B cell (primary cell): Measurements from ENCODE around the gene MAL. TPM values are rescaled to one million over a fixed set of nuclear protein-coding genes. Genes with fewer than 3 reads are reported as not detected.

Source experiments
- ATAC-seq: fragments of 200-7000 bp; cut with Tn5 transposase; one replicate; pipeline ENCODE4 v1.10.0; 2021; ENCODE audit warnings: low read depth, mild to moderate bottlenecking, moderate number of reproducible peaks, moderate library complexity
- CTCF ChIA-PET: fragments of 350-600 bp; sonication (Branson Sonifier 250); formaldehyde crosslinking; loops from one replicate; lab custom pipeline; 2021; ENCODE audit warnings: antibody characterized with exemption, inconsistent platforms; lab: Charles Lee
- POLR2A ChIA-PET: fragments of 350-600 bp; sonication (Branson Sonifier 250); formaldehyde crosslinking; loops from one replicate; lab custom pipeline; 2021; ENCODE audit warnings: antibody characterized with exemption; lab: Charles Lee
- DNase-seq: peaks from one replicate; pipeline ENCODE4 v3.0.0; 2013
- H2AFZ ChIP-seq: 2 replicates; pipeline ENCODE4 v1.6.1; 2012; ENCODE audit warnings: mild to moderate bottlenecking, low read depth, low read length; ENCODE audit not compliant: insufficient read depth, poor library complexity, severe bottlenecking
- H3K27ac ChIP-seq, 2 donors: 1 replicate in 1 of 2; 2 replicates in 1 of 2; pipeline ENCODE4 v1.5.1; 2012 to 2013; ENCODE audit warnings: low read length in 2 of 2, mild to moderate bottlenecking in 2 of 2, moderate library complexity in 1 of 2
- H3K27me3 ChIP-seq, 4 experiments: fragments of 200-600 bp in 1 of 4; sonication (generic) in 1 of 4; replicated peaks in 1 of 4; 1 replicate in 2 of 4; 2 replicates in 2 of 4; pipeline versions ENCODE4 v1.6.1 to v1.7.0; 2013 to 2016; ENCODE audit warnings: low read length in 3 of 4, mild to moderate bottlenecking in 2 of 4, mixed read lengths in 1 of 4, moderate library complexity in 1 of 4; ENCODE audit not compliant: insufficient read depth in 4 of 4, control insufficient read depth in 3 of 4; ENCODE audit errors: control extremely low read depth in 1 of 4
- H3K36me3 ChIP-seq, 2 experiments: replicated peaks in 1 of 2; 1 replicate in 1 of 2; 2 replicates in 1 of 2; pipeline versions ENCODE4 v1.6.1 to v1.7.1; 2013; ENCODE audit warnings: low read length in 1 of 2; ENCODE audit not compliant: insufficient read depth in 2 of 2, control insufficient read depth in 1 of 2; ENCODE audit errors: control extremely low read depth in 1 of 2, extremely low read depth in 1 of 2
- H3K4me1 ChIP-seq, 2 donors: fragments of 200-600 bp in 1 of 2; sonication (generic) in 1 of 2; 1 replicate in 1 of 2; 2 replicates in 1 of 2; pipeline versions ENCODE4 v1.5.1 to v1.6.1; 2013 to 2017; ENCODE audit warnings: low read length in 2 of 2; ENCODE audit not compliant: control insufficient read depth in 2 of 2, insufficient read depth in 2 of 2
- H3K4me2 ChIP-seq: replicated peaks from 2 replicates; pipeline ENCODE3; 2012; ENCODE audit warnings: mild to moderate bottlenecking, low read depth, low read length; ENCODE audit not compliant: poor library complexity, severe bottlenecking
- H3K4me3 ChIP-seq, 5 experiments: fragments of 200-600 bp in 1 of 5; sonication (generic) in 1 of 5; 1 replicate in 3 of 5; 2 replicates in 2 of 5; pipeline versions ENCODE4 v1.5.1 to v1.7.0; 2011 to 2016; ENCODE audit warnings: low read length in 4 of 5, mild to moderate bottlenecking in 4 of 5, low read depth in 2 of 5, control low read depth in 1 of 5, moderate library complexity in 1 of 5; ENCODE audit not compliant: insufficient read depth in 1 of 5; ENCODE audit errors: control extremely low read depth in 1 of 5, extremely low read depth in 1 of 5
- H3K79me2 ChIP-seq: fragments of 200-600 bp; sonication (generic); one replicate; pipeline ENCODE4 v1.6.0; 2016; ENCODE audit warnings: low read length; ENCODE audit not compliant: control insufficient read depth, insufficient read depth
- H3K9ac ChIP-seq: fragments of 200-600 bp; sonication (generic); 2 replicates; pipeline ENCODE4 v1.6.1; 2017; ENCODE audit warnings: mild to moderate bottlenecking, low read length, moderate library complexity
- H3K9me3 ChIP-seq, 3 donors: one replicate each; pipeline versions ENCODE4 v1.6.1 to v1.7.1; 2013; ENCODE audit warnings: low read length in 2 of 3; ENCODE audit not compliant: control insufficient read depth in 2 of 3, insufficient read depth in 1 of 3; ENCODE audit errors: control extremely low read depth in 1 of 3
- H4K20me1 ChIP-seq: 2 replicates; pipeline ENCODE4 v1.6.0; 2012; ENCODE audit warnings: mild to moderate bottlenecking, low read length; ENCODE audit not compliant: insufficient read depth, control insufficient read depth, poor library complexity, severe bottlenecking
- H3K27ac Mint-ChIP-seq: one replicate; pipeline ENCODE4 v1.8.0; 2021; ENCODE audit warnings: mixed read lengths
- H3K27me3 Mint-ChIP-seq: one replicate; pipeline ENCODE4 v1.8.0; 2021; ENCODE audit warnings: mixed read lengths
- H3K4me1 Mint-ChIP-seq: one replicate; pipeline ENCODE4 v1.8.0; 2021; ENCODE audit warnings: mixed read lengths
- H3K4me3 Mint-ChIP-seq: one replicate; pipeline ENCODE4 v1.8.0; 2021; ENCODE audit warnings: mixed read lengths
- H3K9me3 Mint-ChIP-seq: one replicate; pipeline ENCODE4 v1.8.0; 2022; ENCODE audit warnings: mixed read lengths; ENCODE audit not compliant: insufficient read depth
- EZH2 ChIP-seq: IDR thresholded peaks from 2 replicates; pipeline ENCODE4 v1.6.1; 2012; ENCODE audit warnings: borderline replicate concordance, low read depth, mild to moderate bottlenecking, moderate library complexity, low read length; ENCODE audit not compliant: insufficient read depth, poor library complexity, severe bottlenecking
- WGBS: methylation state at CpG from one replicate; pipeline ENCODE4 v1.1.5; 2013; ENCODE audit warnings: missing lambda C conversion rate; ENCODE audit not compliant: insufficient coverage; 5-methylcytosine and 5-hydroxymethylcytosine counted together
- intact Hi-C: fragments of 100-400 bp; cut with micrococcal nuclease; formaldehyde crosslinking; loops from one replicate; pipeline ENCODE4 v1.10.0; 2022
- polyA plus RNA-seq: library from polyadenylated mRNA; depleted of rRNA; stranded (reverse); fragments of >200 nt; gene quantifications from 2 replicates; pipeline ENCODE4 v1.2.3, GENCODE V29; 2012
- total RNA-seq, 2 donors: library from RNA; stranded (reverse); fragments of 120-200 nt in 1 of 2; gene quantifications; 1 replicate in 1 of 2; 2 replicates in 1 of 2; pipeline versions ENCODE4 v1.2.3 to v1.2.4, GENCODE V29; 2013 to 2022
- TF ChIP-seq, protein P1 (sequence below): fragments of 200-600 bp; IDR thresholded peaks from one replicate; pipeline ENCODE4 v1.8.0; 2022; ENCODE audit warnings: antibody characterized with exemption, mild to moderate bottlenecking

MAL gene
- total and polyA plus RNA-seq, 2 donors (not counting 1 experiment from before 2014, with no cell fraction given), result 0.74 to 3.0 TPM

DNA sequence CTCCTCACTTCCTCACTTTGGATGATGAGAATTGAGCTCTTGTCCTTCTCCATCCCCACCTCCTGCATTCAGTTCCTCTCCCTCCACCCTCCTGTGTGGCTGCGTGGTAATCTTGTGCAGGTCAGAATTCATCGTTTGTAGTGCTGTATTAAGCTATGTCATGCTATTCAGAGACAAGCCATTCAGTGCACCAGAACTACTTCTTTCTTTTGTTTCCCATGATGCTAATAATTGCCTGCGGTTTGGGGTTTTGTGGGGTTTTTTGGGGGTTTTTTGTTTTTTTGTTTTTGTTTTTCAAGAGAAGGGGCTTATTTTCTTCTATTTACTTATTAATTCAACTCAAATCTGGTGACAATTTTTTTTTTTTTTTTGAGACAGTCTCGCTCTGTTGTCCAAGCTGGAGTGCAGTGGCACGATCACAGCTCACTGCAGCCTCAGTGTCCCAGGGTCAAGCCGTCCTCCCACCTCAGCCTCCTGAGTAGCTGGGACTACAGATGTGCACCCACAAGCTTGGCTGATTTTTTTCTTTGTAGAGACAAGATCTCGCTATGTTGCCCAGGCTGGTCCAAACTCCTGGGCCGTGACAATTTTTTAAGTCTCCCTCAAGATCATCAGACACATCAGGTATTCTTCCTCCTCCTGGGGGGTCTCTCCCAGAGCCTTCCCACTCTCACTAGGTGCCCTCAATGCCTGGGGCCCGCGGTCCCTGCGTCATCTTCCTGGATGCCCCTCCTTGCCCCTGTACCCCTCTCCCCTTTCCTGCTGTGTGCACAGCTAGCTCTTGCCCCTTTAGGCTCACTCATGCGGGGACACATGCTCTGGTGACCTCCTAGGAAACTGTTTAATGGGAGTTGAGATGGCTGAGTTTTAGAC, 37.8 kb downstream of the MAL start:
- Mint-ChIP-seq H3K9me3 (no peaks in the 10 kb centered on the region), H3K27ac (no peak overlapping the region), H3K27me3 (peaks cover 14% of the 10 kb centered on the region), H3K4me1 (peaks cover 9% of the 10 kb centered on the region), H3K4me3 (no peak overlapping the region)
- H3K4me1 ChIP-seq, result peaks cover 0 to 4% of the 10 kb centered on the region in 2 donors
- H3K27ac ChIP-seq, result no peak overlapping the region
- ChIA-PET POLR2A (no interaction called here), CTCF (interaction anchor here (1.4 kb wide), 1 partner anchor 16 kb away, joined by 3 read pairs; no protein-coding TSS in a partner anchor)
- H3K36me3 ChIP-seq, result no peaks in the 10 kb centered on the region
- ATAC-seq, result peak; percentile 36
- no peaks in the 10 kb centered on the region for H3K9me3 ChIP-seq
- intact Hi-C loops, result no loop called here
- WGBS, result 81% methylated on average over 8 of the region's 12 CpGs
- DNase-seq, result peak; percentile 22
- H3K4me3 ChIP-seq, result no peak overlapping the region
- no peaks in the 10 kb centered on the region for H4K20me1 ChIP-seq
- H2AFZ ChIP-seq, result no peak overlapping the region
- no peak overlapping the region for H3K4me2 ChIP-seq
- H3K9ac ChIP-seq, result no peak overlapping the region
- TF ChIP-seq, protein P1, sequence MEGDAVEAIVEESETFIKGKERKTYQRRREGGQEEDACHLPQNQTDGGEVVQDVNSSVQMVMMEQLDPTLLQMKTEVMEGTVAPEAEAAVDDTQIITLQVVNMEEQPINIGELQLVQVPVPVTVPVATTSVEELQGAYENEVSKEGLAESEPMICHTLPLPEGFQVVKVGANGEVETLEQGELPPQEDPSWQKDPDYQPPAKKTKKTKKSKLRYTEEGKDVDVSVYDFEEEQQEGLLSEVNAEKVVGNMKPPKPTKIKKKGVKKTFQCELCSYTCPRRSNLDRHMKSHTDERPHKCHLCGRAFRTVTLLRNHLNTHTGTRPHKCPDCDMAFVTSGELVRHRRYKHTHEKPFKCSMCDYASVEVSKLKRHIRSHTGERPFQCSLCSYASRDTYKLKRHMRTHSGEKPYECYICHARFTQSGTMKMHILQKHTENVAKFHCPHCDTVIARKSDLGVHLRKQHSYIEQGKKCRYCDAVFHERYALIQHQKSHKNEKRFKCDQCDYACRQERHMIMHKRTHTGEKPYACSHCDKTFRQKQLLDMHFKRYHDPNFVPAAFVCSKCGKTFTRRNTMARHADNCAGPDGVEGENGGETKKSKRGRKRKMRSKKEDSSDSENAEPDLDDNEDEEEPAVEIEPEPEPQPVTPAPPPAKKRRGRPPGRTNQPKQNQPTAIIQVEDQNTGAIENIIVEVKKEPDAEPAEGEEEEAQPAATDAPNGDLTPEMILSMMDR, result no peak
- TF ChIP-seq EZH2, result no peak
- H3K27me3 ChIP-seq, result no peaks in the 10 kb centered on the region
- no peaks in the 10 kb centered on the region for H3K79me2 ChIP-seq

- ChIA-PET CTCF (no interaction called here), POLR2A (no interaction called here)
- no peak for ATAC-seq
- intact Hi-C loops, result no loop called here
- no peaks in the 10 kb centered on the region for H3K4me1 ChIP-seq
- Mint-ChIP-seq H3K27me3 (peaks cover 25% of the 10 kb centered on the region), H3K4me3 (no peak overlapping the region), H3K27ac (no peak overlapping the region), H3K4me1 (peaks cover 6% of the 10 kb centered on the region), H3K9me3 (no peaks in the 10 kb centered on the region)
- H3K9me3 ChIP-seq, result no peaks in the 10 kb centered on the region
- no CpG with 5 or more reads among the region's 2 CpGs for WGBS
- H3K36me3 ChIP-seq, result no peaks in the 10 kb centered on the region
- no peak overlapping the region for H3K4me3 ChIP-seq
- H2AFZ ChIP-seq, result no peak overlapping the region
- H3K27me3 ChIP-seq, result peaks cover 0 to 3% (median under 1%) of the 10 kb centered on the region in 4 experiments
- no peak overlapping the region for H3K4me2 ChIP-seq
- no peaks in the 10 kb centered on the region for H3K79me2 ChIP-seq
- no peak overlapping the region for H3K27ac ChIP-seq
- TF ChIP-seq, protein P1, result no peak
- no peak for TF ChIP-seq EZH2
- DNase-seq, result no peak
- H4K20me1 ChIP-seq, result no peaks in the 10 kb centered on the region
- no peak overlapping the region for H3K9ac ChIP-seq
Observed at GRCh38 chr2:95068256-95068655, 42.7 kb downstream of the MAL start.
